Measurements from ENCODE around the gene CDK5RAP3.

DNA sequence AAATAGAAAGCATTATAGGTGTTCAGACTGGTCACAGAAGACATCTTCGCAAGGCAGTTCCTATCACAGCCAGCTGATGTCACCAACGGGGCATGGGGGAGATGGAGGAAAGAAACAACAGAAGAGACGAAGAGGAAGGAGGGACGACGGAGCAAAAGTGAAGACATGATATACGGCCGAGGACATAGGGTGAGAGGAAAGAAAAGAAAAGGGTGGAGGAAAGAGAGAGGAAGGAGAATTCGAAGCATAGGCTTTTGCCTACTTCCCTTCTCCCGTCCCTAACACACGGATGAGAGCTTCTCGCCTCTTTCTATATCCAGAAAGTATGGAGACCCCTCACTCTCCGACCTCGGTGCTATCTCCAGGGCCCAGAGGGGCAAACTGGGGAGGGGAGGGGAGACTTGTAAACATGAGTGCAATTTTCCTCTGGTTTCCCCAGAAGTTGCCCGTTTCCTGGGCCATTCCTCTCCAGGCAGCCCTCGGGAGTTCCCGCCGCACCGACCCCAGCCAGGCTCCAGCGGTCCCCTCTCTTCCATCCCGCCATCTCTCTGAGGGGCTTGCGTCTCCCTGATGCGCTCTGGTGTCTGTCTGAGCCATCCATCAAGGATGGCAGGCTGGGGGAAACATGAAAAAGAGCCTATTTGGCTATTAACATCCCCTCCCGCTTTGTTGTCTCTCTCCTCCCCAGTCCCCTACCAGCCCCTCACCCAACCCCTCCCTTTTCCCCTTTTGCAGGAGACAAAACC, 40.7 kb downstream of the CDK5RAP3 start:
- TF ChIP-seq, protein P1, sequence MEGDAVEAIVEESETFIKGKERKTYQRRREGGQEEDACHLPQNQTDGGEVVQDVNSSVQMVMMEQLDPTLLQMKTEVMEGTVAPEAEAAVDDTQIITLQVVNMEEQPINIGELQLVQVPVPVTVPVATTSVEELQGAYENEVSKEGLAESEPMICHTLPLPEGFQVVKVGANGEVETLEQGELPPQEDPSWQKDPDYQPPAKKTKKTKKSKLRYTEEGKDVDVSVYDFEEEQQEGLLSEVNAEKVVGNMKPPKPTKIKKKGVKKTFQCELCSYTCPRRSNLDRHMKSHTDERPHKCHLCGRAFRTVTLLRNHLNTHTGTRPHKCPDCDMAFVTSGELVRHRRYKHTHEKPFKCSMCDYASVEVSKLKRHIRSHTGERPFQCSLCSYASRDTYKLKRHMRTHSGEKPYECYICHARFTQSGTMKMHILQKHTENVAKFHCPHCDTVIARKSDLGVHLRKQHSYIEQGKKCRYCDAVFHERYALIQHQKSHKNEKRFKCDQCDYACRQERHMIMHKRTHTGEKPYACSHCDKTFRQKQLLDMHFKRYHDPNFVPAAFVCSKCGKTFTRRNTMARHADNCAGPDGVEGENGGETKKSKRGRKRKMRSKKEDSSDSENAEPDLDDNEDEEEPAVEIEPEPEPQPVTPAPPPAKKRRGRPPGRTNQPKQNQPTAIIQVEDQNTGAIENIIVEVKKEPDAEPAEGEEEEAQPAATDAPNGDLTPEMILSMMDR (IDR thresholded peaks at IDR 0.05) = peak; percentile 11 to 40 (median 35)
- no peak for TF ChIP-seq POLR2A (IDR thresholded peaks at IDR 0.05)
